Measurements from ENCODE around the gene CPA1.

GRCh38 chr7:130374507-130374906 is 5.8 kb upstream of the CPA1 start:
- TF ChIP-seq NFXL1 (IDR thresholded peaks at IDR 0.05; ENCODE audit: borderline replicate concordance) (no peak), CEBPB (IDR thresholded peaks at IDR 0.05; ENCODE audit: borderline replicate concordance in 1 of 2, low read depth in 2 of 2, low read length in 2 of 2) (no peak), RAD21 (IDR thresholded peaks at IDR 0.05; ENCODE audit: insufficient read depth, low read depth, low read length) (no peak), POLR2AphosphoS5 (IDR thresholded peaks at IDR 0.05; ENCODE audit: low read length) (no peak)
- TF ChIP-seq, protein P1, sequence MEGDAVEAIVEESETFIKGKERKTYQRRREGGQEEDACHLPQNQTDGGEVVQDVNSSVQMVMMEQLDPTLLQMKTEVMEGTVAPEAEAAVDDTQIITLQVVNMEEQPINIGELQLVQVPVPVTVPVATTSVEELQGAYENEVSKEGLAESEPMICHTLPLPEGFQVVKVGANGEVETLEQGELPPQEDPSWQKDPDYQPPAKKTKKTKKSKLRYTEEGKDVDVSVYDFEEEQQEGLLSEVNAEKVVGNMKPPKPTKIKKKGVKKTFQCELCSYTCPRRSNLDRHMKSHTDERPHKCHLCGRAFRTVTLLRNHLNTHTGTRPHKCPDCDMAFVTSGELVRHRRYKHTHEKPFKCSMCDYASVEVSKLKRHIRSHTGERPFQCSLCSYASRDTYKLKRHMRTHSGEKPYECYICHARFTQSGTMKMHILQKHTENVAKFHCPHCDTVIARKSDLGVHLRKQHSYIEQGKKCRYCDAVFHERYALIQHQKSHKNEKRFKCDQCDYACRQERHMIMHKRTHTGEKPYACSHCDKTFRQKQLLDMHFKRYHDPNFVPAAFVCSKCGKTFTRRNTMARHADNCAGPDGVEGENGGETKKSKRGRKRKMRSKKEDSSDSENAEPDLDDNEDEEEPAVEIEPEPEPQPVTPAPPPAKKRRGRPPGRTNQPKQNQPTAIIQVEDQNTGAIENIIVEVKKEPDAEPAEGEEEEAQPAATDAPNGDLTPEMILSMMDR (IDR thresholded peaks at IDR 0.05 in 2 of 3, conservative IDR thresholded peaks at IDR 0.05 in 1 of 3; ENCODE audit: control insufficient read depth in 2 of 3, extremely low read depth in 1 of 3, insufficient read depth in 1 of 3, low read depth in 3 of 3, low read length in 3 of 3), result no peak
